H1 (cell line): ENCODE results near the gene OR52I2. TPM values are rescaled to one million over a fixed set of nuclear protein-coding genes. Genes with fewer than 3 reads are reported as not detected.

Experiments used
- CTCF ChIA-PET: fragments of 300-600 bp; sonication (Branson Sonifier 250); formaldehyde crosslinking; loops from one replicate; lab custom pipeline; 2021; ENCODE audit not compliant: partially characterized antibody; lab: Charles Lee
- POLR2A ChIA-PET: fragments of 300-600 bp; sonication (Branson Sonifier 250); formaldehyde crosslinking; loops from one replicate; lab custom pipeline; 2021; ENCODE audit warnings: inconsistent platforms; ENCODE audit not compliant: partially characterized antibody; lab: Charles Lee
- DNase-seq, 2 experiments: peaks; one replicate each; pipeline versions ENCODE4 v3.0.0 to v3.0.0-alpha.2; 2010 to 2022; ENCODE audit warnings: low spot score in 2 of 2, low read depth in 1 of 2, mixed read lengths in 1 of 2
- FAIRE-seq: peaks from 2 replicates; lab custom pipeline; 2011; peaks lifted over from hg19 to GRCh38; lab: Jason Lieb, UNC
- H2AFZ ChIP-seq: 2 replicates; pipeline ENCODE4 v1.8.1; 2012; ENCODE audit warnings: low read length, inconsistent platforms
- H2AK5ac ChIP-seq: 2 replicates; pipeline ENCODE4 v1.6.1; 2013; ENCODE audit warnings: low read depth, low read length
- H2BK120ac ChIP-seq: replicated peaks from 2 replicates; pipeline ENCODE3; 2013; ENCODE audit warnings: low read depth, low read length, inconsistent platforms
- H2BK12ac ChIP-seq: 2 replicates; pipeline ENCODE4 v1.6.1; 2013; ENCODE audit warnings: low read depth, low read length
- H2BK15ac ChIP-seq: 2 replicates; pipeline ENCODE4 v1.6.1; 2013; ENCODE audit warnings: low read length
- H2BK20ac ChIP-seq: 2 replicates; pipeline ENCODE4 v1.6.1; 2013; ENCODE audit warnings: low read length
- H2BK5ac ChIP-seq: 2 replicates; pipeline ENCODE4 v1.6.1; 2013; ENCODE audit warnings: low read depth, low read length
- H3K14ac ChIP-seq: 2 replicates; pipeline ENCODE4 v1.6.1; 2013; ENCODE audit warnings: inconsistent platforms; ENCODE audit not compliant: insufficient read length
- H3K18ac ChIP-seq: 2 replicates; pipeline ENCODE4 v1.6.1; 2013; ENCODE audit warnings: low read length; ENCODE audit errors: extremely low read depth
- H3K23ac ChIP-seq: 2 replicates; pipeline ENCODE4 v1.6.1; 2013; ENCODE audit warnings: inconsistent platforms; ENCODE audit not compliant: insufficient read length
- H3K23me2 ChIP-seq: 2 replicates; pipeline ENCODE4 v1.6.1; 2013; ENCODE audit warnings: low read depth, low read length
- H3K27ac ChIP-seq: 2 replicates; pipeline ENCODE4 v1.6.1; 2011; ENCODE audit warnings: low read depth, low read length, inconsistent platforms
- H3K27me3 ChIP-seq, 4 experiments: replicated peaks in 1 of 4; 1 replicate in 1 of 4; 2 replicates in 3 of 4; pipeline versions ENCODE4 v1.6.1 to v1.8.1; 2011 to 2013; ENCODE audit warnings: low read length in 3 of 4, mild to moderate bottlenecking in 3 of 4, inconsistent platforms in 2 of 4, mixed read lengths in 2 of 4, moderate library complexity in 1 of 4; ENCODE audit not compliant: control insufficient read depth in 3 of 4, insufficient read depth in 3 of 4; ENCODE audit errors: extremely low read depth in 1 of 4
- H3K36me3 ChIP-seq, 4 experiments: 2 replicates each; pipeline versions ENCODE4 v1.6.1 to v1.8.1; 2011 to 2013; ENCODE audit warnings: mild to moderate bottlenecking in 4 of 4, low read length in 3 of 4, moderate library complexity in 2 of 4, control low read depth in 1 of 4, inconsistent platforms in 1 of 4; ENCODE audit not compliant: insufficient read depth in 4 of 4, control insufficient read depth in 2 of 4
- H3K4ac ChIP-seq: replicated peaks from 2 replicates; pipeline ENCODE3; 2013; ENCODE audit warnings: low read length, low read depth, mixed read lengths, inconsistent platforms; ENCODE audit not compliant: insufficient read length
- H3K4me1 ChIP-seq, 4 experiments: replicated peaks in 1 of 4; 1 replicate in 1 of 4; 2 replicates in 3 of 4; pipeline versions ENCODE4 v1.6.1 to v1.8.1; 2011 to 2013; ENCODE audit warnings: low read length in 3 of 4, inconsistent platforms in 2 of 4, mixed read lengths in 1 of 4; ENCODE audit not compliant: insufficient read depth in 4 of 4, control insufficient read depth in 3 of 4
- H3K4me2 ChIP-seq, 2 experiments: 2 replicates each; pipeline versions ENCODE4 v1.6.1 to v1.8.1; 2011 to 2013; ENCODE audit warnings: low read depth in 2 of 2, low read length in 2 of 2, control low read depth in 1 of 2, inconsistent platforms in 1 of 2, mild to moderate bottlenecking in 1 of 2; ENCODE audit not compliant: insufficient read depth in 1 of 2
- H3K4me3 ChIP-seq, 4 experiments: fragments of 200-600, 300-600 bp in 1 of 4; sonication (generic), shearing (Covaris generic), sonication (Bioruptor Twin) in 1 of 4; 2 replicates each; pipeline versions ENCODE4 v1.5.1 to v1.8.1; 2011 to 2016; ENCODE audit warnings: low read length in 4 of 4, low read depth in 3 of 4, control low read depth in 2 of 4, inconsistent platforms in 2 of 4, mild to moderate bottlenecking in 2 of 4, mixed read lengths in 1 of 4, moderate library complexity in 1 of 4; ENCODE audit not compliant: insufficient read depth in 2 of 4; ENCODE audit errors: extremely low read depth in 1 of 4
- H3K56ac ChIP-seq: replicated peaks from 2 replicates; pipeline ENCODE3; 2013; ENCODE audit warnings: low read depth, mild to moderate bottlenecking, mixed read lengths, low read length, inconsistent platforms; ENCODE audit not compliant: insufficient read length
- H3K79me1 ChIP-seq: 2 replicates; pipeline ENCODE4 v1.6.1; 2013; ENCODE audit warnings: low read depth, low read length, control low read depth
- H3K79me2 ChIP-seq, 2 experiments: 2 replicates each; pipeline versions ENCODE4 v1.6.1 to v1.8.1; 2012 to 2013; ENCODE audit warnings: low read length in 2 of 2, mild to moderate bottlenecking in 2 of 2, inconsistent platforms in 1 of 2; ENCODE audit not compliant: insufficient read depth in 2 of 2, control insufficient read depth in 1 of 2
- H3K9ac ChIP-seq, 4 experiments: replicated peaks in 1 of 4; 1 replicate in 1 of 4; 2 replicates in 3 of 4; pipeline versions ENCODE4 v1.6.1 to v1.8.1; 2011 to 2013; ENCODE audit warnings: low read depth in 3 of 4, low read length in 3 of 4, control low read depth in 2 of 4, mild to moderate bottlenecking in 2 of 4, moderate library complexity in 2 of 4, inconsistent platforms in 1 of 4; ENCODE audit errors: extremely low read depth in 1 of 4
- H3K9me3 ChIP-seq, 2 experiments: 2 replicates each; pipeline versions ENCODE4 v1.6.1 to v1.8.1; 2012 to 2013; ENCODE audit warnings: mild to moderate bottlenecking in 2 of 2, moderate library complexity in 2 of 2, control low read depth in 1 of 2, inconsistent platforms in 1 of 2, low read depth in 1 of 2, low read length in 1 of 2, mixed read lengths in 1 of 2; ENCODE audit not compliant: insufficient read depth in 2 of 2
- H4K20me1 ChIP-seq, 2 experiments: replicated peaks in 1 of 2; 2 replicates each; pipeline versions ENCODE3 to v1.8.1; 2011 to 2013; ENCODE audit warnings: inconsistent platforms in 2 of 2, low read length in 2 of 2, mild to moderate bottlenecking in 1 of 2; ENCODE audit not compliant: insufficient read depth in 2 of 2, control insufficient read depth in 1 of 2
- H4K5ac ChIP-seq: 2 replicates; pipeline ENCODE4 v1.6.1; 2013; ENCODE audit warnings: low read length, low read depth, mixed read lengths, inconsistent platforms; ENCODE audit not compliant: insufficient read length
- H4K8ac ChIP-seq: 2 replicates; pipeline ENCODE4 v1.8.0; 2013; ENCODE audit warnings: mild to moderate bottlenecking, moderate library complexity, low read length, inconsistent platforms; ENCODE audit not compliant: insufficient read depth; ENCODE audit errors: extremely low read depth
- H4K91ac ChIP-seq: replicated peaks from 2 replicates; pipeline ENCODE3; 2013; ENCODE audit warnings: low read length, mixed read lengths, inconsistent platforms; ENCODE audit not compliant: insufficient read length
- ATF2 ChIP-seq: IDR thresholded peaks from 2 replicates; pipeline ENCODE4 v1.6.1; 2012; ENCODE audit warnings: low read length, inconsistent platforms
- BCL11A ChIP-seq, 2 experiments: IDR thresholded peaks; one replicate each; pipeline ENCODE4 v1.6.1; 2011; ENCODE audit warnings: low read depth in 2 of 2, low read length in 2 of 2, mild to moderate bottlenecking in 2 of 2
- CBX8 ChIP-seq: fragments of 300-800, 300-1000 bp; sonication (generic); IDR thresholded peaks from 2 replicates; pipeline ENCODE4 v1.7.1; 2016; ENCODE audit warnings: low read depth, low read length, borderline replicate concordance
- CHD1 ChIP-seq: IDR thresholded peaks from 2 replicates; pipeline ENCODE4 v1.6.1; 2012; ENCODE audit warnings: low read depth, low read length, improper control_type of control experiment
- E2F6 ChIP-seq: IDR thresholded peaks from 2 replicates; pipeline ENCODE4 v1.6.1; 2012; ENCODE audit warnings: inconsistent platforms
- GTF2F1 ChIP-seq: IDR thresholded peaks from 2 replicates; pipeline ENCODE4 v1.6.1; 2012; ENCODE audit warnings: low read depth, low read length, improper control_type of control experiment, borderline replicate concordance
- JUN ChIP-seq: IDR thresholded peaks from 2 replicates; pipeline ENCODE4 v1.6.1; 2011; ENCODE audit warnings: low read depth, mild to moderate bottlenecking, improper control_type of control experiment, low read length
- RAD21 ChIP-seq, 2 experiments: IDR thresholded peaks in 1 of 2; conservative IDR thresholded peaks in 1 of 2; 2 replicates each; pipeline ENCODE4 v1.6.1; 2011; ENCODE audit warnings: low read depth in 2 of 2, low read length in 2 of 2, improper control_type of control experiment in 1 of 2, inconsistent platforms in 1 of 2, mild to moderate bottlenecking in 1 of 2, moderate library complexity in 1 of 2
- RXRA ChIP-seq: IDR thresholded peaks from 2 replicates; pipeline ENCODE4 v1.6.1; 2011; ENCODE audit warnings: low read depth, mild to moderate bottlenecking, low read length, moderate library complexity; ENCODE audit not compliant: insufficient read depth
- SP4 ChIP-seq: IDR thresholded peaks from 2 replicates; pipeline ENCODE4 v1.6.1; 2012; ENCODE audit warnings: low read length, inconsistent platforms
- SUZ12 ChIP-seq: fragments of 200-600 bp; sonication (generic); IDR thresholded peaks from 2 replicates; pipeline ENCODE4 v1.6.1; 2012; ENCODE audit warnings: mild to moderate bottlenecking, inconsistent platforms, low read length, moderate library complexity, mixed read lengths
- TAF1 ChIP-seq: IDR thresholded peaks from 2 replicates; pipeline ENCODE4 v1.6.1; 2011; ENCODE audit warnings: mild to moderate bottlenecking, low read depth, low read length
- WGBS, 2 experiments: shearing (Covaris generic) in 1 of 2; methylation state at CpG; one replicate each; pipeline versions ENCODE4 v1.1.6 to v1.1.7; 2013 to 2015; ENCODE audit warnings: low lambda C conversion rate in 2 of 2, mixed read lengths in 2 of 2, inconsistent platforms in 1 of 2, low coverage in 1 of 2, missing lambda C conversion rate in 1 of 2; ENCODE audit not compliant: insufficient replicate concordance in 2 of 2, insufficient coverage in 1 of 2, insufficient read length in 1 of 2; ENCODE audit errors: extremely low coverage in 1 of 2, missing lambda C conversion rate in 1 of 2; 5-methylcytosine and 5-hydroxymethylcytosine counted together
- polyA plus RNA-seq, 7 experiments: library from polyadenylated mRNA; depleted of rRNA in 3 of 7; stranded (reverse) in 5 of 7; unstranded in 2 of 7; fragments of >200 nt in 5 of 7; fragments of 200-250 nt in 2 of 7; gene quantifications; 1 replicate in 5 of 7; 2 replicates in 1 of 7; 4 replicates in 1 of 7; pipeline versions ENCODE4 v1.2.1 to v1.2.3, GENCODE V29; 2011 to 2013; ENCODE audit warnings: missing spikeins in 2 of 7, mixed read lengths in 2 of 7
- total RNA-seq: library from RNA; stranded (reverse); fragmentation: NEBNext Ultra II Directional; extraction: Animal tissue kit (Norgen Biotek cat#: 25700); gene quantifications from 2 replicates; pipeline ENCODE4 v1.2.1, GENCODE V29; 2021

OR52I2 gene
- total and polyA plus RNA-seq, 2 of the 8 experiments (the other 6 are each of a cell fraction or from before 2014, with no cell fraction given) = not detected

GRCh38 chr11:4642043-4642442 lies 60.5 kb downstream of the OR52I2 start:
- Histone ChIP-seq H3K4me3 (no peak overlapping the region), H3K4ac (no peak overlapping the region), H3K23me2 (no peaks in the 10 kb centered on the region), H3K27ac (no peak overlapping the region), H3K4me1 (no peaks in the 10 kb centered on the region), H3K27me3 (peaks cover 0 to 7% (median 4%) of the 10 kb centered on the region in 4 experiments; a peak in 5 of 7 replicates), H3K14ac (no peak overlapping the region), H3K23ac (no peak overlapping the region), H3K79me1 (no peaks in the 10 kb centered on the region), H3K36me3 (no peaks in the 10 kb centered on the region), H4K91ac (no peak overlapping the region), H2BK5ac (no peak overlapping the region), H3K4me2 (no peak overlapping the region), H3K9ac (no peak overlapping the region), H4K5ac (no peak overlapping the region), H3K18ac (no peak overlapping the region), H2AK5ac (no peak overlapping the region), H3K9me3 (no peaks in the 10 kb centered on the region; a peak in 1 of 4 replicates), H2BK120ac (no peak overlapping the region), H2AFZ (no peak overlapping the region), H2BK15ac (no peak overlapping the region), H4K20me1 (no peaks in the 10 kb centered on the region), H2BK20ac (no peak overlapping the region), H3K79me2 (no peaks in the 10 kb centered on the region), H2BK12ac (0 out of 2 replicates have a peak overlapping the region, but pooled peaks have one; percentile 30), H3K56ac (no peak overlapping the region), H4K8ac (no peak overlapping the region)
- 83% methylated on average over 7 of the region's 7 CpGs; no CpG with 5 or more reads in 1 of the 2 experiments for WGBS, 2 experiments
- CTCF ChIA-PET = interaction anchor here (0.6 kb wide), 1 partner anchor 64 kb away, joined by 3 read pairs; no protein-coding TSS in a partner anchor
- FAIRE-seq (no peak), DNase-seq (no peak)
- POLR2A ChIA-PET = no interaction called here
- TF ChIP-seq GTF2F1 (no peak), E2F6 (no peak), SUZ12 (no peak), RXRA (no peak), RAD21 (IDR thresholded peaks at IDR 0.05 in 1 of 2, conservative IDR thresholded peaks at IDR 0.05 in 1 of 2; ENCODE audit: low read depth in 2 of 2, low read length in 2 of 2) (no peak), ATF2 (no peak), CHD1 (no peak), BCL11A (IDR thresholded peaks at IDR 0.05; ENCODE audit: low read depth in 2 of 2, low read length in 2 of 2) (no peak), CBX8 (no peak), SP4 (no peak), TAF1 (no peak), JUN (no peak)
